A549 (cell line): ENCODE measurements around the gene P2RX5. TPM values are rescaled to one million over a fixed set of nuclear protein-coding genes. Genes with fewer than 3 reads are reported as not detected.

ENCODE experiments used
- ATAC-seq, 2 experiments: fragments of 200-7000 bp in 1 of 2; fragments of >200 bp in 1 of 2; cut with Nextera tagmentation in 1 of 2; cut with Tn5 transposase in 1 of 2; 3 replicates each; pipeline versions ENCODE4 v1.8.0 to v1.9.1; 2018 to 2020; ENCODE audit warnings: mild to moderate bottlenecking in 1 of 2, moderate library complexity in 1 of 2
- CTCF ChIA-PET: fragments of 300-600 bp; sonication (Branson Sonifier 250); formaldehyde crosslinking; extraction: SDS; loops from one replicate; lab custom pipeline; 2021; ENCODE audit warnings: antibody characterized with exemption, inconsistent platforms; lab: Yijun Ruan, JAX
- POLR2A ChIA-PET: fragments of 350-600 bp; formaldehyde crosslinking; extraction: SDS; loops from one replicate; lab custom pipeline; 2021; ENCODE audit warnings: antibody characterized with exemption, inconsistent platforms; lab: Yijun Ruan, JAX
- DNase-seq, 2 experiments: peaks; one replicate each; pipeline versions ENCODE4 v3.0.0 to v3.0.0-alpha.2; 2011 to 2016; ENCODE audit warnings: low read depth in 1 of 2, low spot score in 1 of 2
- FAIRE-seq: peaks from 2 replicates; lab custom pipeline; 2011; peaks lifted over from hg19 to GRCh38; lab: Jason Lieb, UNC
- H3K27ac ChIP-seq, 2 experiments: fragments of >200 bp; sonication (Bioruptor Twin); formaldehyde crosslinking; 3 replicates each; pipeline ENCODE4 v1.5.1; 2016 to 2017
- H3K4me1 ChIP-seq: fragments of >200 bp; sonication (Bioruptor Twin); formaldehyde crosslinking; 3 replicates; pipeline ENCODE4 v1.6.1; 2016
- H3K4me2 ChIP-seq: fragments of >200 bp; sonication (Bioruptor Twin); formaldehyde crosslinking; 3 replicates; pipeline ENCODE4 v1.6.1; 2016
- H3K4me3 ChIP-seq: fragments of >200 bp; sonication (Bioruptor Twin); formaldehyde crosslinking; 3 replicates; pipeline ENCODE4 v1.5.1; 2016
- H3K9me3 ChIP-seq: fragments of >200 bp; sonication (Bioruptor Twin); formaldehyde crosslinking; 3 replicates; pipeline ENCODE4 v1.6.1; 2016
- BHLHE40 ChIP-seq: IDR thresholded peaks from 2 replicates; pipeline ENCODE4 v1.6.1; 2012; ENCODE audit warnings: low read depth, low read length, inconsistent platforms
- CBX2 ChIP-seq: fragments of 200-600 bp; sonication (generic); IDR thresholded peaks from 2 replicates; pipeline ENCODE4 v1.6.1; 2016; ENCODE audit warnings: low read depth, mild to moderate bottlenecking, borderline replicate concordance
- EP300 ChIP-seq, 2 experiments: fragments of >200 bp; sonication (Bioruptor Twin); formaldehyde crosslinking; IDR thresholded peaks; 2 replicates in 1 of 2; 3 replicates in 1 of 2; pipeline ENCODE4 v1.6.1; 2016 to 2017
- ESRRA ChIP-seq: fragments of 150-350 bp; IDR thresholded peaks from 2 replicates; pipeline ENCODE4 v1.6.1; 2014; ENCODE audit warnings: mild to moderate bottlenecking, low read length, borderline replicate concordance
- FOSB ChIP-seq: fragments of 250-450 bp; sonication (Bioruptor Pico); IDR thresholded peaks from 2 replicates; pipeline ENCODE4 v1.5.0; 2020; ENCODE audit warnings: mild to moderate bottlenecking, moderate library complexity
- FOSL2 ChIP-seq, 2 experiments: fragments of 450-650 bp in 1 of 2; fragments of >200 bp in 1 of 2; sonication (Bioruptor Twin) in 1 of 2; formaldehyde crosslinking; IDR thresholded peaks; 2 replicates each; pipeline versions ENCODE4 v1.5.0 to v1.6.1; 2016 to 2020; ENCODE audit warnings: mild to moderate bottlenecking in 1 of 2, moderate library complexity in 1 of 2
- GATA3 ChIP-seq: IDR thresholded peaks from 2 replicates; pipeline ENCODE4 v1.6.1; 2012; ENCODE audit warnings: borderline replicate concordance
- JUN ChIP-seq, 2 experiments: fragments of >200 bp; sonication (Bioruptor Twin); formaldehyde crosslinking; IDR thresholded peaks; 2 replicates in 1 of 2; 3 replicates in 1 of 2; pipeline ENCODE4 v1.6.1; 2016 to 2017
- JUNB ChIP-seq: fragments of >200 bp; sonication (Bioruptor Twin); formaldehyde crosslinking; IDR thresholded peaks from 2 replicates; pipeline ENCODE4 v1.6.1; 2016
- MAZ ChIP-seq: fragments of 150-350 bp; IDR thresholded peaks from 2 replicates; pipeline ENCODE4 v1.6.1; 2014; ENCODE audit warnings: antibody characterized with exemption, low read depth, low read length, borderline replicate concordance
- MYC ChIP-seq: IDR thresholded peaks from 2 replicates; pipeline ENCODE4 v1.6.1; 2012; ENCODE audit warnings: mild to moderate bottlenecking, inconsistent platforms, low read length, improper control_type of control experiment, borderline replicate concordance
- NPAS2 ChIP-seq: fragments of 250-450 bp; sonication (Bioruptor Pico); IDR thresholded peaks from 2 replicates; pipeline ENCODE4 v1.8.0; 2022; ENCODE audit warnings: mild to moderate bottlenecking, moderate library complexity, borderline replicate concordance
- NR3C1 ChIP-seq: fragments of >200 bp; sonication (Bioruptor Twin); formaldehyde crosslinking; IDR thresholded peaks from 3 replicates; pipeline ENCODE4 v1.6.1; 2017
- POLR2A ChIP-seq: IDR thresholded peaks from 2 replicates; pipeline ENCODE4 v1.6.1; 2012; ENCODE audit warnings: mild to moderate bottlenecking, low read length
- RCOR1 ChIP-seq: fragments of 150-350 bp; IDR thresholded peaks from 2 replicates; pipeline ENCODE4 v1.6.1; 2014; ENCODE audit warnings: antibody characterized with exemption, low read length, low read depth
- RFX5 ChIP-seq: fragments of 450-650 bp; IDR thresholded peaks from 2 replicates; pipeline ENCODE4 v1.7.1; 2014; ENCODE audit warnings: antibody characterized with exemption, mild to moderate bottlenecking, moderate library complexity
- RNF2 ChIP-seq: fragments of 200-600 bp; sonication (generic); IDR thresholded peaks from 2 replicates; pipeline ENCODE4 v1.6.1; 2016; ENCODE audit warnings: low read depth, mild to moderate bottlenecking, antibody characterized with exemption, moderate library complexity, borderline replicate concordance
- SMC3 ChIP-seq: fragments of >200 bp; sonication (Bioruptor Twin); formaldehyde crosslinking; IDR thresholded peaks from 3 replicates; pipeline ENCODE4 v1.6.1; 2018; ENCODE audit warnings: inconsistent platforms
- ZFP36 ChIP-seq: fragments of 450-650 bp; IDR thresholded peaks from 2 replicates; pipeline ENCODE4 v1.6.1; 2014; ENCODE audit warnings: borderline replicate concordance; ENCODE audit not compliant: partially characterized antibody
- ZNF302 ChIP-seq: fragments of 250-450 bp; sonication (Bioruptor Pico); IDR thresholded peaks from 2 replicates; pipeline ENCODE4 v1.9.0; 2021; ENCODE audit warnings: inconsistent platforms, mild to moderate bottlenecking, moderate library complexity
- WGBS: methylation state at CpG from one replicate; pipeline ENCODE4 v1.1.6; 2017; ENCODE audit errors: missing lambda C conversion rate; 5-methylcytosine and 5-hydroxymethylcytosine counted together
- polyA plus RNA-seq, 4 experiments: library from polyadenylated mRNA; depleted of rRNA in 3 of 4; stranded (reverse); fragments of >200 nt; fragmentation: RNase III in 1 of 4; extraction: RNeasy Plus Mini Kit Qiagen cat#74134 plus additional on column Dnase treatment in 1 of 4; gene quantifications; 2 replicates in 3 of 4; 3 replicates in 1 of 4; pipeline ENCODE4 v1.2.3, GENCODE V29; 2011 to 2017
- TF ChIP-seq, protein P1 (sequence below): fragments of 250-450 bp; sonication (Bioruptor Pico); IDR thresholded peaks from 2 replicates; pipeline ENCODE4 v1.5.0; 2020; ENCODE audit warnings: low read depth, mild to moderate bottlenecking, moderate library complexity
- TF ChIP-seq, protein P2 (sequence below): fragments of >200 bp; sonication (Bioruptor Twin); formaldehyde crosslinking; IDR thresholded peaks from 3 replicates; pipeline ENCODE4 v1.6.1; 2016
- TF ChIP-seq, protein P3 (sequence below): fragments of >200 bp; sonication (Bioruptor Twin); formaldehyde crosslinking; IDR thresholded peaks from 2 replicates; pipeline ENCODE4 v1.6.1; 2016

The P2RX5 gene
- polyA plus RNA-seq, 2 of the 4 experiments (the other 2 are of a cell fraction), result 7.8 to 10.6 TPM

DNA sequence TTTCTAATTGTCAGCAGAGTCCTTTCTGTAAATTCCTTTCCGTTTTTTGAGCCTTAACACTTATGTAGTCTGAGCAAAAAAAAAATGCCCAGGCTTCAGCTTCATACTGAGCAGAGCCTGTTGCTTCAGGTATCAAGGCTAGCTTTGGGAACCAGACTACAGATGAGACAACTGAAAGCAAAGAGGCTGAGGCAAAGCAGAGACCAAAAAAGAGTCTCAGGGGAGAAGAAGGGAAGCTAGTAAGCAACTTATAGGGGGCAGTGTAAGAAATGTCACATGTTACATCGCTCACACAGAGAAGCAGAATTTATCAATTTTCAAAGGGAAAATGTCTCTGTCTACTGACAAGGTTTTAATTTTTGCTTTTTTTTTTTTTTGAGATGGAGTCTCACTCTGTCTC, 31.1 kb upstream of the P2RX5 start:
- no peak for DNase-seq
- no peak overlapping the region for H3K4me2 ChIP-seq
- TF ChIP-seq EP300 (IDR thresholded peaks at IDR 0.05), result no peak
- no peak for TF ChIP-seq FOSB (CRISPR knock-in tag)
- TF ChIP-seq, protein P1, sequence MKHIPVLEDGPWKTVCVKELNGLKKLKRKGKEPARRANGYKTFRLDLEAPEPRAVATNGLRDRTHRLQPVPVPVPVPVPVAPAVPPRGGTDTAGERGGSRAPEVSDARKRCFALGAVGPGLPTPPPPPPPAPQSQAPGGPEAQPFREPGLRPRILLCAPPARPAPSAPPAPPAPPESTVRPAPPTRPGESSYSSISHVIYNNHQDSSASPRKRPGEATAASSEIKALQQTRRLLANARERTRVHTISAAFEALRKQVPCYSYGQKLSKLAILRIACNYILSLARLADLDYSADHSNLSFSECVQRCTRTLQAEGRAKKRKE (CRISPR knock-in tag), result no peak
- TF ChIP-seq NR3C1, result no peak
- no peak for TF ChIP-seq JUN (IDR thresholded peaks at IDR 0.05)
- TF ChIP-seq FOSL2 (IDR thresholded peaks at IDR 0.05), result no peak
- no peak for TF ChIP-seq FOSL2 (CRISPR knock-in tag; IDR thresholded peaks at IDR 0.05)
- TF ChIP-seq RNF2, result no peak
- TF ChIP-seq NPAS2 (CRISPR knock-in tag), result no peak
- no peak for TF ChIP-seq ESRRA
- TF ChIP-seq BHLHE40, result no peak
- TF ChIP-seq ZNF302, result no peak
- TF ChIP-seq, protein P2, sequence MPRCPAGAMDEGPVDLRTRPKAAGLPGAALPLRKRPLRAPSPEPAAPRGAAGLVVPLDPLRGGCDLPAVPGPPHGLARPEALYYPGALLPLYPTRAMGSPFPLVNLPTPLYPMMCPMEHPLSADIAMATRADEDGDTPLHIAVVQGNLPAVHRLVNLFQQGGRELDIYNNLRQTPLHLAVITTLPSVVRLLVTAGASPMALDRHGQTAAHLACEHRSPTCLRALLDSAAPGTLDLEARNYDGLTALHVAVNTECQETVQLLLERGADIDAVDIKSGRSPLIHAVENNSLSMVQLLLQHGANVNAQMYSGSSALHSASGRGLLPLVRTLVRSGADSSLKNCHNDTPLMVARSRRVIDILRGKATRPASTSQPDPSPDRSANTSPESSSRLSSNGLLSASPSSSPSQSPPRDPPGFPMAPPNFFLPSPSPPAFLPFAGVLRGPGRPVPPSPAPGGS, result no peak
- TF ChIP-seq RFX5, result no peak
- TF ChIP-seq CBX2, result no peak
- no peak for TF ChIP-seq JUNB
- no peak for TF ChIP-seq RCOR1
- no peak for TF ChIP-seq MAZ
- no peak for TF ChIP-seq MYC
- no peak for TF ChIP-seq POLR2A
- TF ChIP-seq, all 56 proteins: peak for 0
- Histone ChIP-seq H3K4me1 (peaks cover 18% of the 10 kb centered on the region), H3K9me3 (no peaks in the 10 kb centered on the region), H3K27ac (peak overlapping the region in 1 of 2 experiments; percentile 27; a peak in 1 of 6 replicates), H3K4me3 (no peak overlapping the region)
- WGBS, result 53% methylated on average over 2 of the region's 2 CpGs
- ChIA-PET POLR2A (no interaction called here), CTCF (interaction anchor here (0.8 to 16.3 kb wide), 10 partner anchors 11 to 679 kb away, joined by 3 to 491 read pairs (median 4); no protein-coding TSS in a partner anchor)
- no peak for ATAC-seq
- FAIRE-seq, result no peak

DNA sequence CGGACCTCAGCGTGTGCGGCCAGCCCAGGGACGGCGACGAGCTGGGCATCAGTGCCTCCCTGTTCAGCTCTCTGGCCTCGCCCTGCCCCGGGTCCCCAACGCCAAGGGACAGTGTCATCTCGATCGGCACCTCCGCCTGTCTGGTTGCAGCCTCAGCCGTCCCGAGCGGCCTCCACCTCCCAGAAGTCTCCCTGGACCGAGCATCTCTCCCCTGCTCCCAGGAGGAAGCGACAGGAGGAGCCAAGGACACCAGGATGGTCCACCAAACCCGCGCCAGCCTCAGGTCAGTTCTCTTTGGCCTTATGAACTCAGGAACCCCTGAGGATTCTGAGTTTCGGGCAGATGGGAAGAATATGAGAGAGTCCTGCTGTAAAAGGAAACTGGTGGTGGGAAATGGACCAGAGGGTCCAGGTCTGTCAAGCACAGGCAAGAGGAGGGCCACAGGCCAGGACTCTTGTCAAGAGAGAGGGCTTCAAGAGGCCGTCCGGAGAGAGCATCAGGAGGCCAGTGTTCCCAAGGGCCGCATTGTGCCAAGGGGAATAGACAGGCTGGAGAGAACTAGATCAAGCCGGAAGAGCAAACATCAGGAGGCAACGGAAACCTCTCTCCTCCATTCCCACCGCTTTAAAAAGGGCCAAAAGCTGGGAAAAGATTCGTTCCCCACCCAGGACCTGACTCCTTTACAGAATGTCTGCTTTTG, 28.6 kb upstream of the P2RX5 start:
- Histone ChIP-seq H3K27ac (peak overlapping the region; percentile 88 to 89), H3K4me2 (peak overlapping the region; percentile 96), H3K9me3 (no peaks in the 10 kb centered on the region), H3K4me3 (peak overlapping the region; percentile 60), H3K4me1 (peaks cover 38% of the 10 kb centered on the region)
- 24% methylated on average over 25 of the region's 27 CpGs for WGBS
- ChIA-PET CTCF (interaction anchor here (1.1 to 8.3 kb wide), 5 partner anchors 13 to 680 kb away, joined by 3 to 141 read pairs (median 4); no protein-coding TSS in a partner anchor), POLR2A (interaction anchor here (1.0 to 2.1 kb wide), 3 partner anchors 12 to 71 kb away, joined by 3 to 17 read pairs (median 4); partner anchors contain the start of genes EMC6 and TAX1BP3)
- no peak for FAIRE-seq
- TF ChIP-seq SMC3 (no peak), ZFP36 (no peak), GATA3 (no peak), MYC (no peak)
- TF ChIP-seq, protein P3, sequence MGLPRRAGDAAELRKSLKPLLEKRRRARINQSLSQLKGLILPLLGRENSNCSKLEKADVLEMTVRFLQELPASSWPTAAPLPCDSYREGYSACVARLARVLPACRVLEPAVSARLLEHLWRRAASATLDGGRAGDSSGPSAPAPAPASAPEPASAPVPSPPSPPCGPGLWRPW, result no peak
- DNase-seq, result no peak
- no peak for ATAC-seq
